HepG2 (cell line): ENCODE measurements around the gene APBA3. TPM values are rescaled to one million over a fixed set of nuclear protein-coding genes. Genes with fewer than 3 reads are reported as not detected.

Experiments
- ETV5 ChIP-seq: IDR thresholded peaks from 2 replicates; pipeline ENCODE4 v1.6.1; 2018; ENCODE audit warnings: missing biosample characterization, missing genetic modification reagents, inconsistent platforms, borderline replicate concordance
- IKZF4 ChIP-seq: sonication (generic); formaldehyde crosslinking; IDR thresholded peaks from 2 replicates; pipeline ENCODE4 v1.5.1; 2020; ENCODE audit warnings: borderline replicate concordance, mild to moderate bottlenecking, low read depth, missing genetic modification reagents; ENCODE audit errors: not compliant biosample characterization
- ZBTB7B ChIP-seq: sonication (generic); formaldehyde crosslinking; IDR thresholded peaks from 2 replicates; pipeline ENCODE4 v1.4.0; 2020; ENCODE audit warnings: missing genetic modification reagents
- ZNF230 ChIP-seq: sonication (generic); formaldehyde crosslinking; IDR thresholded peaks from 2 replicates; pipeline ENCODE4 v1.4.0; 2020; ENCODE audit warnings: mild to moderate bottlenecking, missing genetic modification reagents
- ZNF34 ChIP-seq: sonication (generic); formaldehyde crosslinking; IDR thresholded peaks from 2 replicates; pipeline ENCODE4 v1.4.0; 2020; ENCODE audit warnings: mild to moderate bottlenecking, missing genetic modification reagents, borderline replicate concordance
- ZNF567 ChIP-seq: sonication (generic); formaldehyde crosslinking; IDR thresholded peaks from 2 replicates; pipeline ENCODE4 v1.8.1; 2023; ENCODE audit warnings: mild to moderate bottlenecking, missing genetic modification reagents, borderline replicate concordance
- ZNF879 ChIP-seq: sonication (generic); formaldehyde crosslinking; IDR thresholded peaks from 2 replicates; pipeline ENCODE4 v1.8.1; 2023; ENCODE audit warnings: missing genetic modification reagents
- ZSCAN9 ChIP-seq: IDR thresholded peaks from 2 replicates; pipeline ENCODE4 v1.6.1; 2016; ENCODE audit warnings: borderline replicate concordance
- polyA plus RNA-seq, 8 experiments: library from polyadenylated mRNA; depleted of rRNA in 3 of 8; stranded (reverse) in 7 of 8; unstranded in 1 of 8; fragments of >200 nt; fragmentation: Illumina TruSeq in 4 of 8; extraction: Trizol in 4 of 8; gene quantifications; 2 replicates each; pipeline versions ENCODE4 v1.2.1 to v1.2.3, GENCODE V29; 2011 to 2016; ENCODE audit warnings: low read depth in 4 of 8, missing spikeins in 1 of 8, mixed read lengths in 1 of 8; ENCODE audit not compliant: insufficient read depth in 1 of 8
- total RNA-seq, 5 experiments: library from RNA; depleted of rRNA; stranded (reverse); fragments of >200 nt; fragmentation: Illumina TruSeq; extraction: Trizol; gene quantifications; 2 replicates each; pipeline ENCODE4 v1.2.3, GENCODE V29; 2016; ENCODE audit warnings: low read depth in 1 of 5
- TF ChIP-seq, protein P1 (sequence below): sonication (generic); formaldehyde crosslinking; IDR thresholded peaks from 2 replicates; pipeline ENCODE4 v1.4.0; 2020; ENCODE audit warnings: missing genetic modification reagents
- TF ChIP-seq, protein P2 (sequence below): sonication (generic); formaldehyde crosslinking; IDR thresholded peaks from 2 replicates; pipeline ENCODE4 v1.5.0; 2020; ENCODE audit warnings: mild to moderate bottlenecking, missing genetic modification reagents, borderline replicate concordance
- TF ChIP-seq, protein P3 (sequence below): sonication (generic); formaldehyde crosslinking; IDR thresholded peaks from 2 replicates; pipeline ENCODE4 v1.8.0; 2022; ENCODE audit warnings: mild to moderate bottlenecking, missing genetic modification reagents, moderate library complexity
- TF ChIP-seq, protein P4 (sequence below): sonication (generic); formaldehyde crosslinking; IDR thresholded peaks from 2 replicates; pipeline ENCODE4 v1.9.0; 2021; ENCODE audit warnings: mild to moderate bottlenecking, missing genetic modification reagents

The APBA3 gene
- total and polyA plus RNA-seq, 2 of the 13 experiments (the other 11 are each of a cell fraction or from before 2014, with no cell fraction given): 14.2 to 14.3 TPM

DNA sequence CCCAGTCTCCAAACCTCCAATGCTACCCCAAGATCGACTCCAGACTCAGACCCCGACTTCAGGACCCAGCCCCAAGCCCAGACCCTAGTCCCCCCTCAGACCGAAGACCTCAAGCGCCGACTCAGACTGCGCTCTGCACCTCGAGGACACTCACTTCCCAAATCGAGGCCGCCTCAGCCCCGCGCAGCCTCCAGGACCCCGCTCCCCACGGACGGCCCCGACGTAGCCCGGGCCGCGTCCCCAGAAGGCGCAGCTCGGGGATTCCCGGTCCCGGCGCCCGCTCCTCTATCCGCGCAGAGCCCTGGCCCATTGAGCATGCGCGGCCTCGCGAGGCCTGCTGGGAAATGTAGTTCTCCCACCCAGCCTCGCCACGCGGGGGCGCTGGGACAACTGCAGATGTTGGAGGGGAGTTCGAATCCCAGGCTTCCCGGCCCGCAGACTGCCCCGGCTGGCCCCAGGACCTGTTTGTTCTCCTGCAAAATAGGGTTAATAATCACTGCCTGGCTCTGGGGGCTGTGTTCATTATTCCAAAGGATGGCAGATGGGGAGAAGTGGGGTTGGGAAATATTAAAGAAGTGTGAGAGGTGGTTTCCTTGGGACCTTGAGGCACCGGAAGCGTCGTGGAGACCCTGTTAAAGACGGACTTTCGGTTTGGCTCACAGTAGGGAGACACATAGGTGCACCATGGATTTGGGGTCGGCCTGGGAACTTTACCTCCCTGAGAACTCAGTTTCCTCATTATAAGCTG lies at the start of gene APBA3 (continued):
- TF ChIP-seq ZNF567 (CRISPR knock-in tag) (no peak), ZNF879 (CRISPR knock-in tag) (0 out of 2 replicates have a peak, but pooled peaks have one; percentile 45), ZBTB7B (CRISPR knock-in tag) (peak; percentile 73; the same call in 1 of the 2 replicates), ZNF34 (CRISPR knock-in tag) (no peak), ZNF230 (CRISPR knock-in tag) (peak; percentile 31; the same call in 1 of the 2 replicates), IKZF4 (no peak), ETV5 (0 out of 2 replicates have a peak, but pooled peaks have one; percentile 62), ZSCAN9 (CRISPR knock-in tag) (peak; percentile 47; the same call in 1 of the 2 replicates)
- TF ChIP-seq, protein P1, sequence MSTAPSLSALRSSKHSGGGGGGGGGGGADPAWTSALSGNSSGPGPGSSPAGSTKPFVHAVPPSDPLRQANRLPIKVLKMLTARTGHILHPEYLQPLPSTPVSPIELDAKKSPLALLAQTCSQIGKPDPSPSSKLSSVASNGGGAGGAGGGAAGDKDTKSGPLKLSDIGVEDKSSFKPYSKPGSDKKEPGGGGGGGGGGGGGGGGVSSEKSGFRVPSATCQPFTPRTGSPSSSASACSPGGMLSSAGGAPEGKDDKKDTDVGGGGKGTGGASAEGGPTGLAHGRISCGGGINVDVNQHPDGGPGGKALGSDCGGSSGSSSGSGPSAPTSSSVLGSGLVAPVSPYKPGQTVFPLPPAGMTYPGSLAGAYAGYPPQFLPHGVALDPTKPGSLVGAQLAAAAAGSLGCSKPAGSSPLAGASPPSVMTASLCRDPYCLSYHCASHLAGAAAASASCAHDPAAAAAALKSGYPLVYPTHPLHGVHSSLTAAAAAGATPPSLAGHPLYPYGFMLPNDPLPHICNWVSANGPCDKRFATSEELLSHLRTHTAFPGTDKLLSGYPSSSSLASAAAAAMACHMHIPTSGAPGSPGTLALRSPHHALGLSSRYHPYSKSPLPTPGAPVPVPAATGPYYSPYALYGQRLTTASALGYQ (CRISPR knock-in tag): peak; percentile 64
- TF ChIP-seq, protein P2, sequence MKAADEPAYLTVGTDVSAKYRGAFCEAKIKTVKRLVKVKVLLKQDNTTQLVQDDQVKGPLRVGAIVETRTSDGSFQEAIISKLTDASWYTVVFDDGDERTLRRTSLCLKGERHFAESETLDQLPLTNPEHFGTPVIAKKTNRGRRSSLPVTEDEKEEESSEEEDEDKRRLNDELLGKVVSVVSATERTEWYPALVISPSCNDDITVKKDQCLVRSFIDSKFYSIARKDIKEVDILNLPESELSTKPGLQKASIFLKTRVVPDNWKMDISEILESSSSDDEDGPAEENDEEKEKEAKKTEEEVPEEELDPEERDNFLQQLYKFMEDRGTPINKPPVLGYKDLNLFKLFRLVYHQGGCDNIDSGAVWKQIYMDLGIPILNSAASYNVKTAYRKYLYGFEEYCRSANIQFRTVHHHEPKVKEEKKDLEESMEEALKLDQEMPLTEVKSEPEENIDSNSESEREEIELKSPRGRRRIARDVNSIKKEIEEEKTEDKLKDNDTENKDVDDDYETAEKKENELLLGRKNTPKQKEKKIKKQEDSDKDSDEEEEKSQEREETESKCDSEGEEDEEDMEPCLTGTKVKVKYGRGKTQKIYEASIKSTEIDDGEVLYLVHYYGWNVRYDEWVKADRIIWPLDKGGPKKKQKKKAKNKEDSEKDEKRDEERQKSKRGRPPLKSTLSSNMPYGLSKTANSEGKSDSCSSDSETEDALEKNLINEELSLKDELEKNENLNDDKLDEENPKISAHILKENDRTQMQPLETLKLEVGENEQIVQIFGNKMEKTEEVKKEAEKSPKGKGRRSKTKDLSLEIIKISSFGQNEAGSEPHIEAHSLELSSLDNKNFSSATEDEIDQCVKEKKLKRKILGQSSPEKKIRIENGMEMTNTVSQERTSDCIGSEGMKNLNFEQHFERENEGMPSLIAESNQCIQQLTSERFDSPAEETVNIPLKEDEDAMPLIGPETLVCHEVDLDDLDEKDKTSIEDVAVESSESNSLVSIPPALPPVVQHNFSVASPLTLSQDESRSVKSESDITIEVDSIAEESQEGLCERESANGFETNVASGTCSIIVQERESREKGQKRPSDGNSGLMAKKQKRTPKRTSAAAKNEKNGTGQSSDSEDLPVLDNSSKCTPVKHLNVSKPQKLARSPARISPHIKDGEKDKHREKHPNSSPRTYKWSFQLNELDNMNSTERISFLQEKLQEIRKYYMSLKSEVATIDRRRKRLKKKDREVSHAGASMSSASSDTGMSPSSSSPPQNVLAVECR: peak; percentile 87
- TF ChIP-seq, protein P3, sequence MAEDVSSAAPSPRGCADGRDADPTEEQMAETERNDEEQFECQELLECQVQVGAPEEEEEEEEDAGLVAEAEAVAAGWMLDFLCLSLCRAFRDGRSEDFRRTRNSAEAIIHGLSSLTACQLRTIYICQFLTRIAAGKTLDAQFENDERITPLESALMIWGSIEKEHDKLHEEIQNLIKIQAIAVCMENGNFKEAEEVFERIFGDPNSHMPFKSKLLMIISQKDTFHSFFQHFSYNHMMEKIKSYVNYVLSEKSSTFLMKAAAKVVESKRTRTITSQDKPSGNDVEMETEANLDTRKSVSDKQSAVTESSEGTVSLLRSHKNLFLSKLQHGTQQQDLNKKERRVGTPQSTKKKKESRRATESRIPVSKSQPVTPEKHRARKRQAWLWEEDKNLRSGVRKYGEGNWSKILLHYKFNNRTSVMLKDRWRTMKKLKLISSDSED: no peak
- TF ChIP-seq, protein P4, sequence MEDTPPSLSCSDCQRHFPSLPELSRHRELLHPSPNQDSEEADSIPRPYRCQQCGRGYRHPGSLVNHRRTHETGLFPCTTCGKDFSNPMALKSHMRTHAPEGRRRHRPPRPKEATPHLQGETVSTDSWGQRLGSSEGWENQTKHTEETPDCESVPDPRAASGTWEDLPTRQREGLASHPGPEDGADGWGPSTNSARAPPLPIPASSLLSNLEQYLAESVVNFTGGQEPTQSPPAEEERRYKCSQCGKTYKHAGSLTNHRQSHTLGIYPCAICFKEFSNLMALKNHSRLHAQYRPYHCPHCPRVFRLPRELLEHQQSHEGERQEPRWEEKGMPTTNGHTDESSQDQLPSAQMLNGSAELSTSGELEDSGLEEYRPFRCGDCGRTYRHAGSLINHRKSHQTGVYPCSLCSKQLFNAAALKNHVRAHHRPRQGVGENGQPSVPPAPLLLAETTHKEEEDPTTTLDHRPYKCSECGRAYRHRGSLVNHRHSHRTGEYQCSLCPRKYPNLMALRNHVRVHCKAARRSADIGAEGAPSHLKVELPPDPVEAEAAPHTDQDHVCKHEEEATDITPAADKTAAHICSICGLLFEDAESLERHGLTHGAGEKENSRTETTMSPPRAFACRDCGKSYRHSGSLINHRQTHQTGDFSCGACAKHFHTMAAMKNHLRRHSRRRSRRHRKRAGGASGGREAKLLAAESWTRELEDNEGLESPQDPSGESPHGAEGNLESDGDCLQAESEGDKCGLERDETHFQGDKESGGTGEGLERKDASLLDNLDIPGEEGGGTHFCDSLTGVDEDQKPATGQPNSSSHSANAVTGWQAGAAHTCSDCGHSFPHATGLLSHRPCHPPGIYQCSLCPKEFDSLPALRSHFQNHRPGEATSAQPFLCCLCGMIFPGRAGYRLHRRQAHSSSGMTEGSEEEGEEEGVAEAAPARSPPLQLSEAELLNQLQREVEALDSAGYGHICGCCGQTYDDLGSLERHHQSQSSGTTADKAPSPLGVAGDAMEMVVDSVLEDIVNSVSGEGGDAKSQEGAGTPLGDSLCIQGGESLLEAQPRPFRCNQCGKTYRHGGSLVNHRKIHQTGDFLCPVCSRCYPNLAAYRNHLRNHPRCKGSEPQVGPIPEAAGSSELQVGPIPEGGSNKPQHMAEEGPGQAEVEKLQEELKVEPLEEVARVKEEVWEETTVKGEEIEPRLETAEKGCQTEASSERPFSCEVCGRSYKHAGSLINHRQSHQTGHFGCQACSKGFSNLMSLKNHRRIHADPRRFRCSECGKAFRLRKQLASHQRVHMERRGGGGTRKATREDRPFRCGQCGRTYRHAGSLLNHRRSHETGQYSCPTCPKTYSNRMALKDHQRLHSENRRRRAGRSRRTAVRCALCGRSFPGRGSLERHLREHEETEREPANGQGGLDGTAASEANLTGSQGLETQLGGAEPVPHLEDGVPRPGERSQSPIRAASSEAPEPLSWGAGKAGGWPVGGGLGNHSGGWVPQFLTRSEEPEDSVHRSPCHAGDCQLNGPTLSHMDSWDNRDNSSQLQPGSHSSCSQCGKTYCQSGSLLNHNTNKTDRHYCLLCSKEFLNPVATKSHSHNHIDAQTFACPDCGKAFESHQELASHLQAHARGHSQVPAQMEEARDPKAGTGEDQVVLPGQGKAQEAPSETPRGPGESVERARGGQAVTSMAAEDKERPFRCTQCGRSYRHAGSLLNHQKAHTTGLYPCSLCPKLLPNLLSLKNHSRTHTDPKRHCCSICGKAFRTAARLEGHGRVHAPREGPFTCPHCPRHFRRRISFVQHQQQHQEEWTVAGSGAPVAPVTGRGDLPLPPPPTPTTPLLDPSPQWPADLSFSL: no peak
